ENCODE measurements around the gene MSRB1.

Gene MSRB1, protein sequence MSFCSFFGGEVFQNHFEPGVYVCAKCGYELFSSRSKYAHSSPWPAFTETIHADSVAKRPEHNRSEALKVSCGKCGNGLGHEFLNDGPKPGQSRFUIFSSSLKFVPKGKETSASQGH
- 7.4 to 23.8 (median 12.2) reads per million in 17 experiments for total RNA-seq

- peak; percentile 100 for DNase-seq
Measured at GRCh38 chr16:1942810-1943726, at the start of gene MSRB1. Gene MSRB1 (minus strand): TSS chr16:1943199. CDS start chr16:1943156, 43 bp downstream.

DNA sequence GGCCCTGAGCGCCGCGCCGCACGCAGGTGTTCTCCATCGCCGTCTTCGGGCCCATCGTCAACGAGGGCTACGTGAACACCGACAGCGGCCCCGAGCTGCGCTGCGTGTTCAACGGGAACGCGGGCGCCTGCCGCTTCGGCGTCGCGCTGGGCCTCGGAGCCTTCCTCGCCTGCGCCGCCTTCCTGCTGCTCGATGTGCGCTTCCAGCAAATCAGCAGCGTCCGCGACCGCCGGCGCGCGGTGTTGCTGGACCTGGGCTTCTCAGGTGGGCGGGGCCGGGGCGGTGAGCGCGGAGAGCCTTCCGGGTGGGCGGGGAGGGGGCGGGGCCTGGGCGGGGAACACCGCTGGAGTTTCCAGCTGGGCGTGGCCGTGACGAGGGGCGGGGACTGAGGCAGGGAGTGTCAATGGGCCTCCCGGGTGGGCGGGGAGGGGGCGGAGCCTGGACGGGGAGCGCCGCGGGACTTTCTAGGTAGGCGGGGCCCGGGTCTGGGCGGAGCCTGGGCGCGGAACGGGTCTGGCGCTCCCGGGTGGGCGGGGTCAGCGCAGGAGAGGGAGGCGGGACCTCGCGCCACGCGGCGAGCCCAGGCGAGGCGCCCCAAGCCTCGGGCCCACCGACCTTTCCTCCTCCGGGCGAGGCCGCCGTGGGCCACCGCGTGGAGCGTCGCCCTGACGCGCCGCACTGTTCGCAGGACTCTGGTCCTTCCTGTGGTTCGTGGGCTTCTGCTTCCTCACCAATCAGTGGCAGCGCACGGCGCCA is 49.1 kb upstream of the MSRB1 start:
- DNase-seq = peak; percentile 94 to 99 (median 96)

DNA sequence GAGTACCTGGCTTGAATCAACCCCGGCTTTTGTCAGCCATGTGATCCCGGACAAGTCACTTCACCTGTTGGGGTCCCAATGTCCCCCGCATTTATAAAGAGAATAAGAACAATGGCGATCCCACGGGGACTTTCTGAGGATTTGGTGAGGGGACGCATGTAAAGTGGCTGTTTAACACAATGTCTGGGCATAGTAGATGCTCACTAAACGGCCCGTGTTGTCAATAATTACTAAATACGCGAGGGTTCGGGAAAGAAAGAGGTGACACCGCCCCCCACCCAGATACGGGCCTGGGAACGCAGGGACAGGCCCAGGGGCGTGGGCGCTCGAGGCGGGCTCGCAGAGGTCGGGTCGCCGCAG is 48.6 kb upstream of the MSRB1 start:
- no peak for DNase-seq

DNA sequence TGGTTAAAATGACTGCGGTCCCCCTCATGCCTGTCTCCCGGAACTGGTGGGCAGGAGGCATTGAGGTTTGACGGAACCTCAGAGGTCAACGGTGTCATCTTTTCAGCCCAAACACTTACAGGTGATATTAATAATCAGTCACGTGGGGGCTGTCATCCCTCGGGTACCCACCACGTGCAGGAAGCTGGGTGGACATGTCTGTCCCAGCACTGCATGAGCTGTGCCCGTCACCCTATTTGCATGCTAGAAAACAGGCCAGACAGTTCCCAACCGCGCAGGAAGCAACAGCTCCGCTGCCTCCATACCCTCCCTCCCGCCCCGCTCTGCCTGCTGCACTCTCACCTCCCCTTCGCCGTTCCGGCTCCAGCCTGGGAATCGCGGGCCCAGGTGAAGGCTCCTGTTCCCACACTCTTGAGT is 48.1 kb upstream of the MSRB1 start:
- DNase-seq = peak in 3 of 4 experiments; percentile 19 to 36 (median 30)

- no peak for DNase-seq
Measured at GRCh38 chr16:1990351-1991134, 47.5 kb upstream of the MSRB1 start.

DNA sequence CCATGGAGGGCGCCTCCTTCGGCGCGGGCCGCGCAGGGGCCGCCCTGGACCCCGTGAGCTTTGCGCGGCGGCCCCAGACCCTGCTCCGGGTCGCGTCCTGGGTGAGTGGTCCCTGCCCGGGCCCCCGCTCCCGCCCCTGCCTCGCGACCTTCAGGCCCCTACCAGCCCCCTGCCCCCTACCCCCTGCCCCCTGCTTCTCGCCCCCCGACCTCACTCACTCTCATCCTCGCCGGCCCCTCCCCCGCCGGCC is 47.0 kb upstream of the MSRB1 start:
- DNase-seq = no peak

GRCh38 chr16:1989209-1990100 is 46.5 kb upstream of the MSRB1 start, which contains the start of gene SYNGR3:
Gene SYNGR3 (plus strand): TSS chr16:1989970. CDS start chr16:1990103, 133 bp downstream.
- peak in 1 of 4 experiments; percentile 43 for DNase-seq

GRCh38 chr16:1987198-1987597 is 44.2 kb upstream of the MSRB1 start:
- DNase-seq = no peak

GRCh38 chr16:1985466-1986150 is 42.6 kb upstream of the MSRB1 start:
- DNase-seq = no peak

DNA sequence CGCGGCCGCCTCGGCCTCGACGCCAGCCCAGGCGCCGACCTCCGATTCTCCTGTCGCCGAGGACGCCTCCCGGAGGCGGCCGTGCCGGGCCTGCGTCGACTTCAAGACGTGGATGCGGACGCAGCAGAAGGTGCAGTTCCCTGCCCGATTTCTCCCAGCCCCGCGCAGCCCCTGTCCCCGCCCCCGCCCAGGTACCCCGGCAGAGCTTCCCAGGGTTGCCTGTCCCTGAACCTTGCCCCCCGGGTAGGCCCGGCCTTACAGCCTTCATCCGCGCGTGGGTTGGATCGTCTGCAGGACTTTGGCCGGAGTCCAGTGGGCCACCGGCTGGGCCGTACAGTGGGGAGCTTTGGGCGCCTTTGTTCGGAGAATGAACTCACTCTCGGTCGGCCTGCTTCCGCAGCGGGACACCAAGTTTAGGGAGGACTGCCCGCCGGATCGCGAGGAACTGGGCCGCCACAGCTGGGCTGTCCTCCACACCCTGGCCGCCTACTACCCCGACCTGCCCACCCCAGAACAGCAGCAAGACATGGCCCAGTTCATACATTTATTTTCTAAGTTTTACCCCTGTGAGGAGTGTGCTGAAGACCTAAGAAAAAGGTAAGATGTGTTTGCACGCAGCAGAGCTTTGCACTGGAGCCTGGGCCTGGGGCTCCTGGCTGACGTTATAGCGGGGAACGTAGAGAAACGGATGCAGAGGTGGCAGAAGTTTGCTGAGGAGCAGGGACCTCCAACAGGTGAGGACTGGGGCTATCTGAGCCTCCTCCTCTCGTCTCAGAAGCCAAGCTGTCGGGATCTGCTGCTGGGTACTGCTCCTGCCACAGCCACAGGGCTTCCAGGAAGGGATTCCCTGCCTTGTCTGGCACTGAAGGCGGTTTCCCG is 41.6 kb upstream of the MSRB1 start:
- DNase-seq = peak in 2 of 4 experiments; percentile 21 to 41

GRCh38 chr16:1983544-1984346 is 40.7 kb upstream of the MSRB1 start, which contains the start of gene GFER:
Gene GFER (plus strand): TSS chr16:1984193. CDS start chr16:1984219, 26 bp downstream.
- DNase-seq = peak; percentile 93 to 98 (median 96)

GRCh38 chr16:1982991-1983543 is 40.1 kb upstream of the MSRB1 start:
- DNase-seq = no peak

DNA sequence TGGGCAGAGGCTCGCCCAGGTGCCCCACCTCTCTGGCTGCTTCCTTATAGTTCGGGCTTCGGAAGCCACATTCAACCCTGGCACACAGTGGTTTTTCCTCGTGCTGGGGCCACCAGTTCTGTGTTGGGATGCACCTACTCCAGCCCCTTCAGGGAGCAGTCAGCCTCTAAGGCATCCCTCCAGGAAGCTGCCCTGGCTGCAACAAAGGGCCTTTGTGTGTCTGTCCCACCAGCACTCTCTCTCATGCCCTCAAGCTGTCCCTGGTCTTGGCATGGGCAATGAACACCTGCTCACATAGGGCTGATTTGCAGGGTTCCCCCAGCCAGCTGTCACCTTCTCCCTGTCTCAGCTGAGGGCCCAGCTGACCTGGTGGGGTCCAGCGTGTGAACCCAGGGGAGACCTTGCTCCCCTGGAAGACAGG is 39.0 kb upstream of the MSRB1 start:
- no peak for DNase-seq

DNA sequence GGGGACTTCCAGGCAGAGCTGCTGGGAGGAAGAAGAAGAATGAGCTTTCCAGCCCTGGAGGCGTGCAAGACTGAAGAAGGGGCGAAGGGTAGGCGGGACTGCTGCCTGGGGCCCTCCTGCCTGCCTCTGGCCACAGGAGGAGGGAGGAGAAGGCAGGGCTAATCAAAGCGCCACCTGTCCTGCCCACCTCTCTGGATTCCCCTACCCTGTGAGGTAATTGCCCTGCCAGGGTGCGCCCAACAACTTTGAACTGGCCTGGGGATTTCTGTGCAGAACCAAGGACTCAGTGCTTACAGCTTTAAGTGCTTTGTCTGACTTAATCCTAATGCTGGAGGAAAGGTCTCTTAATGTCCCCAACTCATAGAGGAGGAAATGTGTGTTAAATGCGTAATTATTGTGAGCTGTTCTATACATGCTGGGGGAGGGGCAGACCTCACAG is 38.4 kb upstream of the MSRB1 start, which contains the start of gene NOXO1:
Gene NOXO1 (minus strand): TSS at position 72 of the 439 bp plus-strand sequence. CDS start 290 bp downstream, outside the sequence.
- DNase-seq = no peak

GRCh38 chr16:1980770-1981087 is 37.7 kb upstream of the MSRB1 start:
- no peak for DNase-seq

- no peak for DNase-seq
Measured at GRCh38 chr16:1980030-1980769, 37.2 kb upstream of the MSRB1 start.

DNA sequence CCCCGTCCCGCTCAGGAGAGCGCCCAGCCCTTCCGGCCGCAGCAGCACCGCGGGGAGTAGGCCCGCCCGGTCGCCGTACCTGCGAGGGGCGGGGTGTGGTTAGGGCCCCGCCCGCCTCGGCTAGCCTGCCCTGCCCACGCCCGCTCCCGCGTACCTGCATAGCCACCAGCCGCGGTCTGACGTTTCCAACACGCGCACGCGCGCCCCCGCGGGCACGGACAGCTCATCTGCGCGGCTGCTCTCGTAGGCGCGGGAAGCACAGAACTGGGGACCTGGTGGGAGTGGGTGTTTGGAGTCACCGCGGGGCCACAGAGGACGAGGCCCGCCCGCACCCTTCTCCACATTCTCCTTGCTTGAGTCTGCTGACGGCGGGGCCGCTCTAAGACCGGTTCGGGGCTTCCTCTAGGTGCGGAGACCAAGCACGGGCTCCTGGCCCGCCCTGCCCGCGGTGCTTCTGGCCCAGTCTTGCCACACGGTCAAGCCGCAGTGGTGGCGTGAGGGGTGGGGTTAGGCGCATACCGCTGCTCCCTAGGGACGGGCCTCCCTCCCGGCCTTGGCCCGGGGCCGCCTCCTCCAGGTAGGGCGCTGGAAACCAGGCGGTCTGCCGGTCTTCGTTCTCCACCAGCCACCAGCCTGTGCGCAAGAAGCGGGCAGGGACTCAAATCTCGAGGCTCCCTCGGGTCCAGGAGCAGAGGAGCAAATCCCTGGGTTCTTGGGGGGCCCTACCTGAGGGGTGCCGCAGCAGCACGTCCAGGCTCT is 36.5 kb upstream of the MSRB1 start:
- peak in 1 of 4 experiments; percentile 44 for DNase-seq
